GM12878 (cell line): ENCODE data around the gene PTPRD. TPM values are rescaled to one million over a fixed set of nuclear protein-coding genes. Genes with fewer than 3 reads are reported as not detected.

Source experiments
- SMC3 ChIP-seq: IDR thresholded peaks from 2 replicates; pipeline ENCODE4 v1.6.1; 2011; ENCODE audit warnings: low read length, improper control_type of control experiment, borderline replicate concordance
- SREBF2 ChIP-seq: IDR thresholded peaks from 2 replicates; pipeline ENCODE4 v1.6.1; 2012; ENCODE audit warnings: mild to moderate bottlenecking, low read length
- ZNF384 ChIP-seq: IDR thresholded peaks from 2 replicates; pipeline ENCODE4 v1.6.1; 2012; ENCODE audit warnings: low read depth, mild to moderate bottlenecking, low read length, improper control_type of control experiment, borderline replicate concordance
- polyA plus RNA-seq, 11 experiments: library from polyadenylated mRNA; depleted of rRNA in 4 of 11; unstranded in 6 of 11; stranded (reverse) in 5 of 11; fragments of >200 nt; fragmentation: Nextera tagmentation in 4 of 11; fragmentation: Illumina TruSeq in 1 of 11; extraction: Ambion mirVana in 4 of 11; extraction: Trizol in 1 of 11; gene quantifications; 1 replicate in 1 of 11; 2 replicates in 10 of 11; pipeline versions ENCODE4 v1.2.1 to v1.2.3, GENCODE V29; 2011 to 2016; ENCODE audit warnings: inconsistent platforms in 2 of 11, missing spikeins in 2 of 11, low read depth in 1 of 11
- total RNA-seq, 4 experiments: library from RNA; depleted of rRNA in 3 of 4; stranded (reverse); fragments of >200 nt in 3 of 4; fragmentation: Illumina TruSeq in 1 of 4; extraction: Trizol in 1 of 4; gene quantifications; 2 replicates each; pipeline versions ENCODE4 v1.2.1 to v1.2.3, GENCODE V29; 2013 to 2021
- TF ChIP-seq, protein P1 (sequence below): fragments of 450-650 bp; IDR thresholded peaks from 2 replicates; pipeline ENCODE4 v1.6.1; 2017; ENCODE audit warnings: mild to moderate bottlenecking, moderate library complexity
- TF ChIP-seq, protein P2 (sequence below): fragments of 450-650 bp; formaldehyde crosslinking; IDR thresholded peaks from 2 replicates; pipeline ENCODE4 v1.4.0; 2020; ENCODE audit warnings: mild to moderate bottlenecking, moderate library complexity
- TF ChIP-seq, protein P3 (sequence below): IDR thresholded peaks from 2 replicates; pipeline ENCODE4 v1.6.1; 2011; ENCODE audit warnings: low read depth, mild to moderate bottlenecking, low read length, moderate library complexity, borderline replicate concordance; ENCODE audit errors: extremely low read depth

PTPRD gene
- total and polyA plus RNA-seq, 10 of the 15 experiments (the other 5 are each of a cell fraction or from before 2014, with no cell fraction given) = under 0.01 to 0.05 (median 0.01) TPM; not detected in 7

DNA sequence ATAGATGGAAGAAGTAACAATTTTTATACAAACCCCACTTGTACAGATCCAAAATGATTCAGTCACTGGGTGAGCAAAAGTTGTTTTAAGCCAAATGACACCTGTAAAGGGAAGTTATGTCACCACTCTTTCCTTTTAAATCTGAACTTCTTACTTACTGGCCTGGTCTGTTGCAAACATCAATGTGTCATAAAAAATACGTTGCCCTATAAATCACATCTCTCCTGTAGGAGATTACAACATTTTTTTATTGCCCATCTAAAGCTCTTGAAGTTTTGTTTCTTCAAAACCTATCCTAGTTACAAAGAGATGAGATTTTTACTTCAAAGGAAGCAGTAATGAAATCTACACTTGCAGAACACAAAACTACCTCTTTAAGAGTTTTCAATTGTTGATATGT, 1725.4 kb downstream of the PTPRD start (continued):
- TF ChIP-seq, protein P1, sequence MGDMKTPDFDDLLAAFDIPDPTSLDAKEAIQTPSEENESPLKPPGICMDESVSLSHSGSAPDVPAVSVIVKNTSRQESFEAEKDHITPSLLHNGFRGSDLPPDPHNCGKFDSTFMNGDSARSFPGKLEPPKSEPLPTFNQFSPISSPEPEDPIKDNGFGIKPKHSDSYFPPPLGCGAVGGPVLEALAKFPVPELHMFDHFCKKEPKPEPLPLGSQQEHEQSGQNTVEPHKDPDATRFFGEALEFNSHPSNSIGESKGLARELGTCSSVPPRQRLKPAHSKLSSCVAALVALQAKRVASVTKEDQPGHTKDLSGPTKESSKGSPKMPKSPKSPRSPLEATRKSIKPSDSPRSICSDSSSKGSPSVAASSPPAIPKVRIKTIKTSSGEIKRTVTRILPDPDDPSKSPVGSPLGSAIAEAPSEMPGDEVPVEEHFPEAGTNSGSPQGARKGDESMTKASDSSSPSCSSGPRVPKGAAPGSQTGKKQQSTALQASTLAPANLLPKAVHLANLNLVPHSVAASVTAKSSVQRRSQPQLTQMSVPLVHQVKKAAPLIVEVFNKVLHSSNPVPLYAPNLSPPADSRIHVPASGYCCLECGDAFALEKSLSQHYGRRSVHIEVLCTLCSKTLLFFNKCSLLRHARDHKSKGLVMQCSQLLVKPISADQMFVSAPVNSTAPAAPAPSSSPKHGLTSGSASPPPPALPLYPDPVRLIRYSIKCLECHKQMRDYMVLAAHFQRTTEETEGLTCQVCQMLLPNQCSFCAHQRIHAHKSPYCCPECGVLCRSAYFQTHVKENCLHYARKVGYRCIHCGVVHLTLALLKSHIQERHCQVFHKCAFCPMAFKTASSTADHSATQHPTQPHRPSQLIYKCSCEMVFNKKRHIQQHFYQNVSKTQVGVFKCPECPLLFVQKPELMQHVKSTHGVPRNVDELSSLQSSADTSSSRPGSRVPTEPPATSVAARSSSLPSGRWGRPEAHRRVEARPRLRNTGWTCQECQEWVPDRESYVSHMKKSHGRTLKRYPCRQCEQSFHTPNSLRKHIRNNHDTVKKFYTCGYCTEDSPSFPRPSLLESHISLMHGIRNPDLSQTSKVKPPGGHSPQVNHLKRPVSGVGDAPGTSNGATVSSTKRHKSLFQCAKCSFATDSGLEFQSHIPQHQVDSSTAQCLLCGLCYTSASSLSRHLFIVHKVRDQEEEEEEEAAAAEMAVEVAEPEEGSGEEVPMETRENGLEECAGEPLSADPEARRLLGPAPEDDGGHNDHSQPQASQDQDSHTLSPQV = no peak
- TF ChIP-seq SREBF2 = no peak
- TF ChIP-seq, protein P2, sequence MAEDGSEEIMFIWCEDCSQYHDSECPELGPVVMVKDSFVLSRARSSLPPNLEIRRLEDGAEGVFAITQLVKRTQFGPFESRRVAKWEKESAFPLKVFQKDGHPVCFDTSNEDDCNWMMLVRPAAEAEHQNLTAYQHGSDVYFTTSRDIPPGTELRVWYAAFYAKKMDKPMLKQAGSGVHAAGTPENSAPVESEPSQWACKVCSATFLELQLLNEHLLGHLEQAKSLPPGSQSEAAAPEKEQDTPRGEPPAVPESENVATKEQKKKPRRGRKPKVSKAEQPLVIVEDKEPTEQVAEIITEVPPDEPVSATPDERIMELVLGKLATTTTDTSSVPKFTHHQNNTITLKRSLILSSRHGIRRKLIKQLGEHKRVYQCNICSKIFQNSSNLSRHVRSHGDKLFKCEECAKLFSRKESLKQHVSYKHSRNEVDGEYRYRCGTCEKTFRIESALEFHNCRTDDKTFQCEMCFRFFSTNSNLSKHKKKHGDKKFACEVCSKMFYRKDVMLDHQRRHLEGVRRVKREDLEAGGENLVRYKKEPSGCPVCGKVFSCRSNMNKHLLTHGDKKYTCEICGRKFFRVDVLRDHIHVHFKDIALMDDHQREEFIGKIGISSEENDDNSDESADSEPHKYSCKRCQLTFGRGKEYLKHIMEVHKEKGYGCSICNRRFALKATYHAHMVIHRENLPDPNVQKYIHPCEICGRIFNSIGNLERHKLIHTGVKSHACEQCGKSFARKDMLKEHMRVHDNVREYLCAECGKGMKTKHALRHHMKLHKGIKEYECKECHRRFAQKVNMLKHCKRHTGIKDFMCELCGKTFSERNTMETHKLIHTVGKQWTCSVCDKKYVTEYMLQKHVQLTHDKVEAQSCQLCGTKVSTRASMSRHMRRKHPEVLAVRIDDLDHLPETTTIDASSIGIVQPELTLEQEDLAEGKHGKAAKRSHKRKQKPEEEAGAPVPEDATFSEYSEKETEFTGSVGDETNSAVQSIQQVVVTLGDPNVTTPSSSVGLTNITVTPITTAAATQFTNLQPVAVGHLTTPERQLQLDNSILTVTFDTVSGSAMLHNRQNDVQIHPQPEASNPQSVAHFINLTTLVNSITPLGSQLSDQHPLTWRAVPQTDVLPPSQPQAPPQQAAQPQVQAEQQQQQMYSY (CRISPR knock-in tag) = no peak
- no peak for TF ChIP-seq SMC3
- no peak for TF ChIP-seq ZNF384
- TF ChIP-seq, protein P3, sequence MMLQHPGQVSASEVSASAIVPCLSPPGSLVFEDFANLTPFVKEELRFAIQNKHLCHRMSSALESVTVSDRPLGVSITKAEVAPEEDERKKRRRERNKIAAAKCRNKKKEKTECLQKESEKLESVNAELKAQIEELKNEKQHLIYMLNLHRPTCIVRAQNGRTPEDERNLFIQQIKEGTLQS = no peak
